Activated naive CD8-positive, alpha-beta T cell treated with anti-CD3 and anti-CD28 coated beads, Interleukin-2, amount 50 U/mL, for 16 hours (primary cell): Measurements from ENCODE around the gene AP1M2.

Experiments
- DNase-seq: peaks from one replicate; pipeline ENCODE4 v3.0.0-alpha.2; 2020; ENCODE audit warnings: low read depth, low spot score

The AP1M2 gene

DNA sequence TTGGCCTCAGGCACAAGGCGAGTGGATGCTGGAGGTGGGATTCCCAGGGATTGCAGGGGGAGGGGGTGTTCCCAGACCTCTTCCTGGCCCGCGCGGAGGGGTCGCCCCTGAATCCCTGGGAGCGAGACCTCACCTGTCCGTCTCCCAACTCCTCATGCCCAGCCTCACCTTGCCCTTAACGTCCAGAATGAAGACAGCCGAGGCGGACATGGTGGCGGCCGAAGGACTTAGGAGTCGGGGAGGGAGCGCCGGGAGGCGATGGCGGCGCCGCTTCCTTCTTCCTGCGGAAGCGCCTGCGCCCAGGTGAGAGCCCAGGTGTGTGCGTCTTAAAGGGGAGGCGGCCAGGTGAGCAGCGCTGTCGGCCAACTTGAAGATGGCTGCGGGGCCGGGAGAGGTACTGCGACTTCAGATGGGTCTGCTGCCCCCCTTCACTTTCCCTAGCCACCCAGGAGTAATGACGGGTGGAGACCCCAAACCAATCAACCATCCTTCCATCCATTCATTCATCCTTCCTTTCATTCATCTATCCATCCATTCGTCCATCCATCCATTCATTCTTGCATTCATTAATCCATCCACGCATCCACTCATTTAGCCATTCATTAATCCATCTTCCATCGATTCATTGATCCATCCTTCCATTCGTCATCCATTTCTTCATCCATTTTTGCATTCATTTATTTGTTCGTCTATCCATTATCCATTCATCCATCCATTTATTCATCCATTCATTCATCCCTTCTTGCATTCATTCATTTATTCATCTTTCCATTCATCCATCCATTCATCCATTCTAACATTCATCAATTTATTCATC lies at the start of gene AP1M2:
Gene AP1M2 (minus strand): TSS at position 291 of the 817 bp plus-strand sequence. CDS start 81 bp downstream, at position 210.
- DNase-seq: no peak

DNA sequence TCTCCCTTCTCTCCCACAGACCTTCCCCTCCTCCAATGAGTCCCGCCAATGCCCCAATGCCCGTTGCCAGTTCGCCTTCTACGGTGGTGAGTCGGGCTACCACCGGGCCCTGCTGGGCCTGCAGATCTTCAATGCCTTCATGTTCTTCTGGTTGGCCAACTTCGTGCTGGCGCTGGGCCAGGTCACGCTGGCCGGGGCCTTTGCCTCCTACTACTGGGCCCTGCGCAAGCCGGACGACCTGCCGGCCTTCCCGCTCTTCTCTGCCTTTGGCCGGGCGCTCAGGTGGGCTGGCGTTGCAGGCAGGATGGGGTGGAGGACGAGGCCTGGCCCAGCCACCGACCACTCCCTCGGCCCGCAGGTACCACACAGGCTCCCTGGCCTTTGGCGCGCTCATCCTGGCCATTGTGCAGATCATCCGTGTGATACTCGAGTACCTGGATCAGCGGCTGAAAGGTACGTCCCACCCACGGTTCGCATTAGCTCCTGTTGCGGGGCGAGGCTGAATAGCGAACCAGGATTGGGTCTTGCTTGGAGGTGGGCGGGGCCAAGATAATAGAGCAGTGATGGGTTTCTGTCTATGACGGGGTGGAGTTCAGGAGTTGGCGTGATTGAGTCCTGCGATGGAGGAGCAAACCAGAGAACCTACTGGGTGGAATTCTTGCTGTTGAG lies 49.3 kb upstream of the AP1M2 start:
- no peak for DNase-seq

DNA sequence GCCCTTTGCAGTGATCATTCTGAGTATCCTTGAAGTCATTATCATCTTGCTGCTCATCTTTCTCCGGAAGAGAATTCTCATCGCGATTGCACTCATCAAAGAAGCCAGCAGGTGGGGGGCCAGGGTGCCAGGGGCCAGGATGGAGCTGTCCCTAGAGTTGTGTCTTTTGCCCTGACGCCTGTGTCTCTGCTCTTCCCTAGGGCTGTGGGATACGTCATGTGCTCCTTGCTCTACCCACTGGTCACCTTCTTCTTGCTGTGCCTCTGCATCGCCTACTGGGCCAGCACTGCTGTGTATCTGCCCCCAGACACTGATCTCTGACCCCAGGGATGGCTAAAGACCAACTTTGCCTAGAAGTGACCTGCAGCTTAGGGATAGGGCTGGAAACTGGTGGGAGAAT lies 47.9 kb upstream of the AP1M2 start:
- no peak for DNase-seq

DNA sequence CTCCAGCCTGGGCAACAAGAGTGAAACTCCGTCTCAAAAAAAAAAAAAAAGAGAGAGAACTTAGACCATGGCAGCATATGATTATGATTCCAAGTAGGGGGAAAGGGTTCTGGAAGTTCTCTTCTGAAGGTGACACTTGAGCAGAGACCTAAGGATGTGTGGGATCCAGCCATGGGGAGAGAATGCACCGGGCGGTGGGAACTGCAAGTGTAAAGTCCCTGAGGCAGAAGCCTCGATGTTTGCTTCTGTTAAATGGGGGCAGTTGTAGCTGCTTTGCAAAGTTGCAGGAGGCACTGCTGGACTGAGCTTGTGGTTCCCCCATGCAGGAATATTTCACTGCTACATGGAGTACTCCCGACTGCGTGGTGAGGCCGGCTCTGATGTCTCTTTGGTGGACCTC lies 47.3 kb upstream of the AP1M2 start:
- no peak for DNase-seq

DNA sequence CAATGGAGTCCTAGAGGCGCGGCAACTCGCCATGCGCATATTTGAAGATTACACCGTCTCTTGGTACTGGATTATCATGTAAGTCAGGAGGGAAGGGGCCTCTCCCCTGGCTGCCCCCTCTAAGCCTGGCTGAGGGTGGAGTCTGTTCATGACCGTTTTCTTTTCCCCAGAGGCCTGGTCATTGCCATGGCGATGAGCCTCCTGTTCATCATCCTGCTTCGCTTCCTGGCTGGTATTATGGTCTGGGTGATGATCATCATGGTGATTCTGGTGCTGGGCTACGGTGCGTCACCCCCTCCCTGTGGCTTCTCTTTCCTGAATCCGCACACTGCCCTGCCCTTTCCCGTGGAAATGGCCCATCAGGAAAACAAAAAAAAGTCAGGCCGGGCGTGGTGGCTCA lies 44.8 kb upstream of the AP1M2 start:
- DNase-seq: no peak

DNA sequence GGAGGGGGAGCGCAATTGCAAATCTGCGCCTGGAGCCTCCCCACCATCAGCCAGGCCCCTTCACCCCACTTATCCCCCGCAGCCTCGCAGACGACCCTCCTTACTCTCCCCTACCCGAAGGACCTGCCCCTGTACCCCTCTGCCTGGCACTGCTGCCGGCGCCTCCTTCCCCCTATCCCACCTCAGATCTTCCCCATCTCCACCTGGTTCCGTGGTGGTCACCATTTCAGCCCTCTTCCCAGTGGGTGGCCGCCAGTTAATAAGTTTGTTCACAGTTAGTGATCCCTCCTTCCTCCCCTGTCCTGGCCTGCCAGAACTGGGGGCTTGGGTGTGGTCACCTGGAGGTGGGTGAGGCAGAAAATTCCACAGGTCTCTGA lies 38.6 kb upstream of the AP1M2 start:
- DNase-seq: no peak

DNA sequence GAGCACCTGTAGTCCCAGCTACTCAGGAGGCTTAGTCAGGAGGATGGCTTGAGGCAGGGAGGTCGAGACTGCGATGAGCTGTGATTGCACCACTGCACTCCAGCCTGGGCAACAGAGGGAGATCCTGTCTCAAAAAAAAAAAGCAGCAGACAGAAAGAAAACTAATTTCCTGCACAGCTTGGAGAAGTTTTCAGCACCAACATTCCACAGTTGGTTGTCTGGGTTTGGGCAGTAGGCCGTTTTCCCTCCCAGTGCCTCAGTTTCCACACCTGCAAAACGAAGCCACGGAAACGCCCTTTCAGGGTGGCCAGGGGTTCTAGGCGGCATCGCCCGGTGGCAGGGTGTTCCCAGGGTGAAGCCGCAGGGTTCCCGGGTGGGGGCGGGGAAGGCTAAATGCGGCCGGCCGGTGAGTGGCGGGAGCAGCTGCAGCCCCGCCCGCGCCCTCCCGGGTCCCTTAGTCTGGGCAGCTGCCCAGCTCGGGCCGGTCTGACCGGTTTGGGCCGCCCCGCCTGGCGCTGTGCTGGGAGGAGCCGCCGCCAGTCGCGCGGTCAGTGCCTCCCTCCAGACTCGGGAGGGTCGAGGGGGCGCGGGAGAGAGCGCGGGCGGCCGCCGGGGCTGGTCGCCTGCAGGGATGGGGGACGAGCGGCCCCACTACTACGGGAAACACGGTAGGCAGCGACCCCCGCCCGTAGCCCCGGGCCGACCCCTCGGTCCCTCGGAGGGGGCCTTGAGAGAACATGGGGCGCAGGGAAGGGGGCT lies 38.1 kb upstream of the AP1M2 start, which contains the start of gene SLC44A2:
Gene SLC44A2 (plus strand): TSS at position 551 of the 759 bp plus-strand sequence. CDS start 81 bp downstream, at position 632.
- DNase-seq: no peak

DNA sequence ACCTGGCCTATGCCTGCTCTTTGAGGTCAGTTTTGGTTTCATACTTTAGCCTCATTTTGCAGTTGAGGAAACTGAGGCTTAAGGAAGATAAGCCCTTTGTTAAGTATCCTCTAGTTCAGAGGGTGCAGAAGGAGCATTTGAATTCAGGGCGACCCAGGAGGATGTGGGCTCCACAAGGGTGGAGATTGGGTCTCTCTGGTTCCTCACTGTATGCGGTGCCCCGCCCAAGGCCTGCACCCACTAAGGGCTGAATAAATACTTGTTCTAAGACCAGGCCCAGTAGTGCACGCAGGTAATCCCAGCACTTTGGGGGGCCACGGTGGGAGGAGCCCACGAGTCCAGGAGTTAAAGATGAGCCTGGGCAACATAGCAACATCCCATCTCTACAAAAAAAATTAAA lies 37.5 kb upstream of the AP1M2 start:
- DNase-seq: no peak

DNA sequence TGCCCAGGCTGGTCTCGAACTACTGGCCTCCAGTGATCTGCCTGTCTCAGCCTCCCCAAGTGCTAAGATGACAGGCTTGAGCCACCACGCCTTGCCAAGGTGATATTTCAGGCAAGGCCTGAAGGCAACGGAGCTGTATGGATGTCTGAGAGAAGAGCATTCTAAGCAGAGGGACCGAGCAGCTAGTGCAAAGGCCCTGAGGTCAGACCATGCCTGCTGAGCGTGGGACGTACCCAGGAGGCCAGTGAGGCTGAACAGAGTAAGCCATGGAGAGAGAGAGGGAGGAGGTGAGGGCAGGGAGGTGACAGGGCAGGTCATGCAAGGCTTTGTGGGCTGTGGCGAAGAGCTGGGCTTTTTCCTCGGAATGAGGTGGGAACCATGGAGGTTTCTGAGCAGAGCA lies 34.9 kb upstream of the AP1M2 start:
- no peak for DNase-seq

DNA sequence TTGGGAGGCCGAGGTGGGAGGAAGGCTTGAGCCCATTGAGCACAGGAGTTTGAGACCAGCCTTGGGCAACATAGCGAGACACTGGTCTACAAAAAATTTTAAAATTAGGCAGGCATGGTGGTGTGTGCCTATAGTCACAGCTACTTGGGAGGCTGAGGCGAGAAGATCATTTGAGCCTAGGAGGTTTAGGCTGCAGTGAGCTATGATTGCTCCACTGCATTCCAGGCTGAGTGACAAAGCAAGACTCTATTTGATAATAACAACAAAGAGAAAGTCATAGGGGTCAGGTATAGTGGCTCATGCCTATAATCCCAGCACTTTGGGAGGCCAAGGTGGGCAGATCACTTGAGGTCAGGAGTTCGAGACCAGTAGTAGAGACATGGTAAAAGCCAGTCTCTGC lies 33.7 kb upstream of the AP1M2 start:
- DNase-seq: no peak

DNA sequence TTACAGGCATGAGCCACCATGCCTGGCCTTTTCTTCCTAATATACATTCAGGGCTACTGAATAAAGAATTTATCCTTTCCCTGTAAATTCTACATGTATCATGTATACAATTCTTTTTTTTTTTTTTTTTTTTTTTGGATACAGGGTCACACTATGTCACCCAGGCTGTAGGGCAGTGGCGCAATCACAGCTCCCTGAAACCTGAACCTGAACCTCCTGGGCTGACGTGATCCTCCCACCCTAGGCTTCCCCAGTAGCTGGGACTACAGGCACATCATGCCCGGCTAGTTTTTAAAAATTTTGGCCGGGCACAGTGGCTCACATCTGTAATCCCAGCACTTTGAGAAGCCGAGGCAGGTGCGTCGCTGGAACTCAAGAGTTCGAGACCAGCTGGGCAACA lies 31.7 kb upstream of the AP1M2 start:
- DNase-seq: no peak

DNA sequence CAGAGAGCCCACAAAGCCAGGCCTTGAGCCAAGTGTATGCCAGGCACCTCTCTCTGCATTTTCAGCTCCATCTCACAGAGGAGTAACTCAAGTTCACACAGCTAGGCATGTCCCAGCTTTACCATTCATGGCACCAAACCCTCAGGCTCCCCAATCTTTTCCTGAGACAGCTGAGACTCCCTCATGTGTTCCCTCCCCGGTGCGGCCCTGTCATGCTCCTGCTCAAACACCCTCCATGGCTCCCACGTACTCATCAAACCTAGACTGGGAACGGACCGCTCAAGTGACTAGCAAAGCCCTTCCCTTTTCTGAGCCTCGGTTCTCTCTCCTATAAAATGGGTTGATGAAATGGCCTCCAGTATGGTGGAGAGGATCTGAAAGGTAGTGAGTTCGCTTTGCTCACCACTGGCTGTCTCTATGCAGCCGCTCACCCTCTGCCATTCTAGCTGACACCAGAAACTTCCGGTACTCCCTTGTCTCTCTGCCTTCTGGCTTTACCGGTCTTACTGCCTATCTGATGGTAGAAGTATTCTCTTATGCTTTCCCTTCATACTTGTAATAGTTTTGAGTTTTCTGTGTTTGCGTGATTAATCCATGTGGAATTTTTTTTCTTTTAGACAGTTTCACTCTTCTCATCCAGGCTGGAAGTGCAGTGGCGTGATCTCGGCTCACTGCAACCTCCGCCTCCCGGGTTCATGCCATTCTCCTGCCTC lies 30.5 kb upstream of the AP1M2 start:
- DNase-seq: no peak

DNA sequence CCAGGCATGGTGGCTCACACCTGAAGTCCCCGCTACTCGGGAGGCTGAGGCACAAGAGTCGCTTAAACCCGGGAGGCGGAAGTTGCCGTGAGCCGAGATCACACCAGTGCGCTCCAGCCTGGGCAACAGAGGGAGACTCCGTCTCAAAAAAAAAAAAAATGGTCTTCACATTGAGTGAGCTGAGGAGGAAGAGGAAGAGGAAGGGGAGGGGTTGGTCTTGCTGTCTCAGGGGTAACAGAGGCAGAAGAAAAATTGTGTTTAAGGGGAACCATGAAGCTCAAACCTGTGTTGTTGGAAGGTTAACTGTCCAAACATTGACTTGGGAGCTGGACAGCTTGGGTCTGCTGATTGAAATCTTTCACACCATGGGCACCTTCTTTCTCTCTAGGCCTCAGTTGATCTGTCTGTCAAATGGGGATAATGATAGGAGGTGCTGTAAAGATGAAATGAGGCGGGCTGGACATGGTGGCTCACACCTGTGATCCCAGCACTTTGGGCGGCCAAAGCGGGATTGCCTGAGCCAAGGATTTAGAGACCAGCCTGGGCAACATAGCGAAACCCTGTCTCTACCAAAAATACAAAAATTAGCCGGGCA lies 28.4 kb upstream of the AP1M2 start:
- no peak for DNase-seq

DNA sequence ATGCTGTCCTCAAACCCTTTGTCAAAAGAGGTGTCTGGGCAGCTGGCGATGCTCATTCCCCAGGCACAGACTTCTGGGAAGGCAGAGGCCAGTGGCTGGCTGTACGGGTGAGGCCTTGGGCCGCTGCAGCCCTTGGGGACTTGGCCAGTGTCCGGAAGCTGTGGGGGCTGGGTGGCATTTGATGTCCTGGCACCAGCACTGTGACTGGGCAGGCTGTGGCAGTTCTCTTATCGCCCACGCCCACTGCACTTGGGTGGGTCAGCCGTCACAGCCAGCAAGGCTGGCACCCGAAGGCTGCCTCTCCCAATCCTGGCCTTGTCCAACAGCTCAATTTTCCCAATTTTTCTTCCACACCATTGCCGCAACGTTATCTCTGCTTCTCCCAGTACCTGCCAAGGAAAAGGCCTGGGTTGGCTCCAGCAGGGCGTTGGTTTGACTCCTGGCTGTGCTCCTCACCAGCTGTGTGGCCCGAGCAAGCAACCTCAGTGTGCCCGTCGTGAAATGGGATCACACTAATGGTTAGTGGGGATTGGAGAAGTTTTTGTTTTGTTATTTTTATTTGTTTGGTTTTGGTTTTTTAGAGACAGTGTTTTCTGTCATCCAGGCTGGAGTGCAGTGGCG lies 25.5 kb upstream of the AP1M2 start:
- no peak for DNase-seq

DNA sequence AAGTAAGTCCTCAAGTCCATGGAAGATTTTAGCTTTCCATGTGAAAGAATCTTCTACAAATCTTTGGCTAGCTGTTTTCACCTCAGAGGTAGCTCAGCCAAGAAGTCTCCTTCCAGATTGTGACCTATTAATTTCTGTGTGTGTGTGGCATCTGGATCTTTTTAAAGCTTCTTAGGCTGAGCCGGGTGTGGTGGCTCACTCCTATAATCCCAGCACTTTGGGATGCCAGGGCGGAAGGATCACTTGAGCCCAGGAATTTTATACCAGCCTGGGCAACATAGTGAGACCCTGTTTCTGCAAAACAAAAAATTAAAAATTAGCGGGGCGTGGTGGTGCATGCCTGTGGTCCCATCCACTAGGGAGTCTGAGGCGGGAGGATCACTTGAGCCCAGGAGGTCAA lies 24.8 kb upstream of the AP1M2 start:
- no peak for DNase-seq

DNA sequence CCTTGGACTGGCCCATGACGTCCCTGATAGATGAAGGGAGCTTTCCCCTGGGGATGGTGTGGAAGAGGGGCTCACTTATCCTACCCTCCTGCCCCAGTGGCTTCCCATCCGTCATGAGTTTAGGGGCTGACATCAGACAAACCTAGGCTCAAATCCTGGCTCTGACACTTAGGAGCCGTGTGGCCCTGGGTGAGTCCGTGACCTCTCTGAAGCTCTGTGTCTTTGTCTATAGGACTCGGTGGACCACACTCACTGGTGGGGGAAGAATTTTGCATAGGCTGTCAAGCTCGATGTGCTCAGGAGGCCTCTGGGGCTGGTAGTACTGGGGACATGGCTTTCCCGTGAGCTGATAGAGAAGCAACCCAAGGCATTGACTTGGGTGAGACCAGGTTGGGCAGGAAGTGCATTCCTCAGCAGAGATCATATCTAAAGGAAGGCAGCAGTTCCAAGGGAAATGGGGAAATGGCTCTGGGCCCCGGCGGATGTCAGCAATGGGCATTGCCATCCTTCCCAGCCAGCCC lies 17.4 kb upstream of the AP1M2 start:
- DNase-seq: no peak

DNA sequence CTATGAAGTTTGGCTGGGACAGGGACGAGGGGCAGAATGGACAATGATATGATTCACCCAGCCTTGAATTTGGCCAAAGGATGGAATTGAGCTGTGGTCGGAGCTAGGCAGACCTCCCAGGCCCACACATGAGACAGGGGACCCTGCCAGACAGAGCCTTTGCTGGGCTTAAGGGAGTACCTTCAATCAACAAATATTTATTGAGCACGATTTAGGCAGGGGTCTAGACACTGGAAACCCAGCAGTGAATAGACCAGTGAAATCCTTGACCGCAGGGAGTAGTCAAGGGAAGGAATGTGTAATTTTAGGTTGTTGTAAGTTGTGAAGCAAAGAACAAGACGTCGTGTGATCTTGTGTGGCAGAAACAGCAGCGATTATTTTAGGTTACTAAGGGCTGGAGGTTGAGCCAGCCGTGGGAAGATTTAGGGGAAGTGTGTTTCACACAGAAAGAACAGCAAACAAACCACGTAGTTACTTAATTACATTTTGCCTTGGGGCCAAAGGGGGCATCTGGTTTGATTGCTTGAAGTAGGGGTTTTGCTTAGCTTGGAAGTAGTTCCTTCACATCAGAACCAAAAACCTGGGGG lies 16.9 kb upstream of the AP1M2 start:
- no peak for DNase-seq

DNA sequence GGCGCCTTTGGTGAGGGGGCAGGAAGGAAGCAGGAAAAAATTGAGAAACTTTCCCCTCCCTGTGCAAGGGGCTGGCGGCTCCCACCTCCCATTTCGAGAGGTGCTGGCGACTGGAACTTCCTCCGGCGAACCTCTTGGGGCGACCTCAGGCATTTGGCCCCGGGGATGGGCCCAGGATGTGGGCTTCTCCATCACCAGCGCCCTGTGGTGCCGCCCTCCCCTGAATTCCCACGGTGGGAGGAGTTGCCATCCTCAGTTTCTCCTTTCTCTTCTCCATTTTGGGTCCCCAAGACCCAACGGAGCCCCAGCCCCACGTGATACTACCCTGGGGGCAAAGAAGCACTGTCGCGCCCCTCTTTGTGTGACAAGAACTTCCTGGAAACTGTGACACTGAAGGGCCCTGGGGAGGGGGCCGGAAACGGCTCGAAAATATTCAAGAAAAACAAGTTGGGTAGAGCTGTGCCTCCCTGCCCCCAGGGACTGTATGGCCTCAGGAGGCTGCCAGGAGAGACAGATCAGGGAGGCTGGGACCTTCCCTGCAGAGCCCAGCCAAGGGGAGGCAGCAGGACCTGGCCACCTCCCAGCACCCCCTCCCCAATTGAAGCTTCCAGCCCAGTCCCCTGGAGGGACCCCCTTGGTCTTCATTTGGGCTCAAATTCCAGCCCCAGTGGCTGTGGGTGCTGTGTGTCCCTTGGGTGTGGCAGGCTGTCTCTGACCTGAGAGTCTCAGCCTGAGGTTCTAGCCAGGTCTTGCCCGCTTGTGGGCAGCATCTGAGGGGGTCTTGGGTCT lies 16.2 kb upstream of the AP1M2 start:
- peak; percentile 70 for DNase-seq

DNA sequence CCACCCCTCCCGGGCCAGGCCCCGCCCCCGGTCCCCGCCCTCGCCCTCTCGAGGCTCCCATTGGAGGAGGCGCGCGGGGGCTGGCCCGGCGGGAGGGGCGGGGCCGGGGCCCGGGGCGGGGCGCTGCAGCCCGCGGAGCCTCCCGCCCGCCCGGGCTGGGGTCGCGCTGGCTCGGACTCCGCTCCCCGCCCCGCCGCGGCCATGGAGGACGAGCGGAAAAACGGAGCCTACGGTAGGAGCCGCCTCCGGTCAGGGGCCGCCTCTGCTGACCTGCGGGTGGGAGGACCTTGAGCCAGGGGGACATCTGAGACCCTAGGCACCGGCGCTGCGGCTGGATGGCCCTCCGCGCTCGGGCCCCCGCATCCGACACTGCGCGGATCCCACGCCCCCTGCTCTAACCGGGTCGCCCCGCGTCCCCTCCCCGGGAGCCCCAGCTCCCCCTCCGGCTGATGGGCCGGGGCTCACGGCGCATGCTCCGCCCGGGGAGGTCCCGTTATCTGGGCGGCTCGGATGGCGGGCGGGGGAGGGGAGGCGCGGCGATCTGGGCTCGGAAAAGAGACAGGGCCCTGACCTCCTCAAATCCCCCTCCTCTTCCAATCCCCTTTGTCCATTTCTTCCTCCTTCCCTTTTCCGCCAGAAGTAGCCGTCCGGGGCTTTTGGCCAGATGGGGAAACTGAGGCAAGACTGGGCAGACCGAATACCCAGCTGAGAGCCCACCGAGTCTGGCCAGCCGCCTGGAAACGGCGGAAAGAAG lies 15.4 kb upstream of the AP1M2 start:
- DNase-seq: peak; percentile 84
